ENCODE measurements around the gene HERC2.

DNA sequence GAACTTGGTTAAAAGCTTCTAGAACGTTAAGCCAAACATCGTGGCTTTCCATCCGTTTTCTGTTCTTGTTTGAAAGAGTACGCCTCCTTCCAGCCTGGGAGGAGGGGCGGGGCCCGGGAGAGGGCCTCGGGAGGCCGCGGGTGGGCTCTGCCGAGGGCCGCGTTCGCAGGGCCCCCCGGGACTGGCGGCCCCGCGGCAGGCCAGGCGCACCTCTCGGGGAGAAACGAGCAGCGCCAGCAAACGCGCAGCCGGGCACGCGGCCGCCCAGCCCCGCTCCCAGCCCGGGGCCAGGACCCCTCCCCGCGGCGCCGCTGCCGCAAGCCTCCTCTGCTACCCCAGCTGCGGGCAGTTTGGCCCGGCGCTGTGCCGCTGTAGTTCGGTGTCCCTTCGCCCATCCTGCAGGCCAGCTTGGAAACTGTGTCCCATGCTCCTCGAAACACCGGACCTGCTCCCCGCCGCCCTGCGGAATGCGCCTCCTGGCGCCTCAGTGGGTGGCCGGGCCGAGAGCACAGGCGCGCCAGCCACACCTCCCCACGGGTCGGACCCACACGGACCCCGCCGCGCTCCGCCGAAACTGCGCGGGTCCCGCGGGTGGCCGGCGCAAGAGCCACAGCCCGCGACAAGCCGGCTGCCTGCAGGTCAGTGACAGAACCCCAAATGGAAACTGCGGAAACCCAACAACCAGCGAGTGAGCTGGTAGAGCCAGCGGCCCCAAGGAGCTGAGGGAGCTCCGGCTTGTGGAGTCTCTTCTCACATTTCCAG, 225.1 kb downstream of the HERC2 start:
- TF ChIP-seq, protein P1, sequence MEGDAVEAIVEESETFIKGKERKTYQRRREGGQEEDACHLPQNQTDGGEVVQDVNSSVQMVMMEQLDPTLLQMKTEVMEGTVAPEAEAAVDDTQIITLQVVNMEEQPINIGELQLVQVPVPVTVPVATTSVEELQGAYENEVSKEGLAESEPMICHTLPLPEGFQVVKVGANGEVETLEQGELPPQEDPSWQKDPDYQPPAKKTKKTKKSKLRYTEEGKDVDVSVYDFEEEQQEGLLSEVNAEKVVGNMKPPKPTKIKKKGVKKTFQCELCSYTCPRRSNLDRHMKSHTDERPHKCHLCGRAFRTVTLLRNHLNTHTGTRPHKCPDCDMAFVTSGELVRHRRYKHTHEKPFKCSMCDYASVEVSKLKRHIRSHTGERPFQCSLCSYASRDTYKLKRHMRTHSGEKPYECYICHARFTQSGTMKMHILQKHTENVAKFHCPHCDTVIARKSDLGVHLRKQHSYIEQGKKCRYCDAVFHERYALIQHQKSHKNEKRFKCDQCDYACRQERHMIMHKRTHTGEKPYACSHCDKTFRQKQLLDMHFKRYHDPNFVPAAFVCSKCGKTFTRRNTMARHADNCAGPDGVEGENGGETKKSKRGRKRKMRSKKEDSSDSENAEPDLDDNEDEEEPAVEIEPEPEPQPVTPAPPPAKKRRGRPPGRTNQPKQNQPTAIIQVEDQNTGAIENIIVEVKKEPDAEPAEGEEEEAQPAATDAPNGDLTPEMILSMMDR (IDR thresholded peaks at IDR 0.05; ENCODE audit: low read length), result no peak
- no peak for TF ChIP-seq EZH2 (IDR thresholded peaks at IDR 0.05; ENCODE audit: borderline replicate concordance, low read length)

Measured in OCI-LY1 (cell line).